ENCODE results near the gene SRSF7. TPM values are rescaled to one million over a fixed set of nuclear protein-coding genes. Genes with fewer than 3 reads are reported as not detected.
A peak's percentile ranks its signal among the peaks of the same experiment; 100 is the strongest.
"Not testable (repeated sequence)": the region's sequence is repeated elsewhere in the genome, so short reads cannot be mapped to it uniquely, and the experiment has no call there.

The SRSF7 gene
- polyA plus RNA-seq, 1 experiment = 238 TPM

- no peak overlapping the region for H3K27ac ChIP-seq (ENCODE audit: low read depth, low read length)
- TF ChIP-seq, protein P1, sequence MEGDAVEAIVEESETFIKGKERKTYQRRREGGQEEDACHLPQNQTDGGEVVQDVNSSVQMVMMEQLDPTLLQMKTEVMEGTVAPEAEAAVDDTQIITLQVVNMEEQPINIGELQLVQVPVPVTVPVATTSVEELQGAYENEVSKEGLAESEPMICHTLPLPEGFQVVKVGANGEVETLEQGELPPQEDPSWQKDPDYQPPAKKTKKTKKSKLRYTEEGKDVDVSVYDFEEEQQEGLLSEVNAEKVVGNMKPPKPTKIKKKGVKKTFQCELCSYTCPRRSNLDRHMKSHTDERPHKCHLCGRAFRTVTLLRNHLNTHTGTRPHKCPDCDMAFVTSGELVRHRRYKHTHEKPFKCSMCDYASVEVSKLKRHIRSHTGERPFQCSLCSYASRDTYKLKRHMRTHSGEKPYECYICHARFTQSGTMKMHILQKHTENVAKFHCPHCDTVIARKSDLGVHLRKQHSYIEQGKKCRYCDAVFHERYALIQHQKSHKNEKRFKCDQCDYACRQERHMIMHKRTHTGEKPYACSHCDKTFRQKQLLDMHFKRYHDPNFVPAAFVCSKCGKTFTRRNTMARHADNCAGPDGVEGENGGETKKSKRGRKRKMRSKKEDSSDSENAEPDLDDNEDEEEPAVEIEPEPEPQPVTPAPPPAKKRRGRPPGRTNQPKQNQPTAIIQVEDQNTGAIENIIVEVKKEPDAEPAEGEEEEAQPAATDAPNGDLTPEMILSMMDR (IDR thresholded peaks at IDR 0.05; ENCODE audit: low read depth, low read length) = no peak
- no peaks in the 10 kb centered on the region for H3K27me3 ChIP-seq (ENCODE audit: control insufficient read depth, insufficient read depth, low read length)
- H3K4me3 ChIP-seq (ENCODE audit: low read depth, low read length) = no peak overlapping the region
- CTCF ChIA-PET = interaction anchor here (0.6 to 1.3 kb wide), 3 partner anchors 117 to 365 kb away, joined by 3 to 5 read pairs (median 3); no protein-coding TSS in a partner anchor
- no peak for DNase-seq (ENCODE audit: low read depth, low spot score)
- POLR2A ChIA-PET = interaction anchor here (3.5 kb wide), 1 partner anchor 32 kb away, joined by 16 read pairs; the partner anchor contains the start of gene SRSF7
- H3K9me3 ChIP-seq (ENCODE audit: control insufficient read depth, insufficient read depth, low read length) = no peaks in the 10 kb centered on the region
Measured at GRCh38 chr2:38718601-38719000, 32.6 kb downstream of the SRSF7 start.

DNA sequence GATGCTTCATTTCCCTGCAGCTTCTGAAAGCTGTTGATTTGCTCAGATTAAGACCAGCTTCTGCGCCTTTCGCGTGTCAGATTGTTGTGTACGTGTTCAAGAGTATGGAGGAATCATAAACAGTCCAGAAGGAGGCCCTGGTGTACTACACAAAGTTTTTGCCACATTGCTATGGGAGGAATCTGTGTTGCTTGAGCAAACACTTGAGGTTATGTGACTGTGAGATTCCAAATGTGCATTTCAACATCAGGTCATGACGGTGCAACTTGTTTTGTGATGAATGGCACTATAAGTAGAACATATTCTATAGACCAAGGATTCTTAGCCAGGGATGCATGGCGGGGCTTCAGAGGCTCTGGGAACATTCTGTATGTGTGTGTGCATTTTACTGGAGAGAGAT, 35.0 kb downstream of the SRSF7 start:
- Histone ChIP-seq H3K9me3 (ENCODE audit: control insufficient read depth, insufficient read depth, low read length) (no peaks in the 10 kb centered on the region), H3K4me3 (ENCODE audit: low read depth, low read length) (no peak overlapping the region), H3K27ac (ENCODE audit: low read depth, low read length) (peak overlapping the region; percentile 57), H3K27me3 (ENCODE audit: control insufficient read depth, insufficient read depth, low read length) (no peaks in the 10 kb centered on the region)
- ChIA-PET POLR2A (interaction anchor here (1.0 to 1.2 kb wide), 2 partner anchors 35 to 49 kb away, joined by 5 to 7 read pairs; partner anchors contain the start of gene SRSF7), CTCF (interaction anchor here (0.9 kb wide), 1 partner anchor 135 kb away, joined by 6 read pairs; no protein-coding TSS in a partner anchor)
- TF ChIP-seq, protein P1 (IDR thresholded peaks at IDR 0.05; ENCODE audit: low read depth, low read length) = no peak
- DNase-seq (ENCODE audit: low read depth, low spot score) = peak; percentile 63

GRCh38 chr2:38714941-38715340, 36.2 kb downstream of the SRSF7 start:
- H3K27me3 ChIP-seq (ENCODE audit: control insufficient read depth, insufficient read depth, low read length); H3K9me3 ChIP-seq (ENCODE audit: control insufficient read depth, insufficient read depth, low read length); CTCF ChIA-PET; H3K27ac ChIP-seq (ENCODE audit: low read depth, low read length); DNase-seq (ENCODE audit: low read depth, low spot score); POLR2A ChIA-PET; H3K4me3 ChIP-seq (ENCODE audit: low read depth, low read length): not testable (repeated sequence)

DNA sequence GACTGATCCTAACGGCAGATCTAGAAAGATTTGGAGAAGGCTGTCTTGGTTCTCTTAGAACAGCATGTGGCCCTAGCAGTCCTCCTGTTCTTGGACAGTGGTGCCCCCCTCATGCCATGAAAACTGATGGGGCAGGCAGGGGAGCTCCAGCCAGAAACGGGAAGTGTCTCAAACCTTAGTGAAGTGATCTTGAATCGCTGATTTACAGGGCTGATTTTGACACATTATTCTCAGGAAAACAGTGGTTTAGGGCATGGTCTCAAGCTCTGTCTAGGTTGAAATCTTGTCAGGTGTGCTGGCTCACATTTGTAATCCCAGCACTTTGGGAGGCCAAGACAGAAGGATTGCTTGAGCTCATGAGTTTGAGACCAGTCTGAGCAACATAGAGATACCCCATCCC, 37.8 kb downstream of the SRSF7 start:
- CTCF ChIA-PET = interaction anchor here (0.5 kb wide), 1 partner anchor 27 kb away, joined by 4 read pairs; no protein-coding TSS in a partner anchor
- no peaks in the 10 kb centered on the region for H3K9me3 ChIP-seq (ENCODE audit: control insufficient read depth, insufficient read depth, low read length)
- TF ChIP-seq, protein P1 (IDR thresholded peaks at IDR 0.05; ENCODE audit: low read depth, low read length) = no peak
- no peaks in the 10 kb centered on the region for H3K27me3 ChIP-seq (ENCODE audit: control insufficient read depth, insufficient read depth, low read length)
- no peak for DNase-seq (ENCODE audit: low read depth, low spot score)
- H3K27ac ChIP-seq (ENCODE audit: low read depth, low read length) = no peak overlapping the region
- H3K4me3 ChIP-seq (ENCODE audit: low read depth, low read length) = no peak overlapping the region
- POLR2A ChIA-PET = no interaction called here

DNA sequence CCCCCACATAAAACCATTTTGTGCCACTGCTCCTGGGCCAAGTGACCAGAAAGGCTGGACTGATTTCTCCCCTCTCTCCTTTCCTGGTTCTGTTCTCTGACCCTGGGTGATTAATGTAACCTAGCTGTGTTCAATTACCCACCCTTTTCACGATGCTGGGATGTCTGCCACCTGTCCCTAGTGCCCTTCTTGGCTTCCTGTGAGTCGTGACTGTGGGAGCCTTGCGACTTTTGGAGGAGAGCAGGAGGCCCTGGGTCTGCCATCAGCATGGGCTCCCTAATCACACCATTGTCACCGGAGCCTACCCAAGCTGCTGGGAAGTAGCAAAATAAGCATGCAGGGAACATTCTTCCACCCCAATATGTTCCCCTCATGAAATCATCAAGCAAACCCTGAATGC, 38.3 kb downstream of the SRSF7 start:
- H3K9me3 ChIP-seq (ENCODE audit: control insufficient read depth, insufficient read depth, low read length) = no peaks in the 10 kb centered on the region
- H3K27ac ChIP-seq (ENCODE audit: low read depth, low read length) = no peak overlapping the region
- ChIA-PET POLR2A (no interaction called here), CTCF (no interaction called here)
- H3K4me3 ChIP-seq (ENCODE audit: low read depth, low read length) = no peak overlapping the region
- H3K27me3 ChIP-seq (ENCODE audit: control insufficient read depth, insufficient read depth, low read length) = no peaks in the 10 kb centered on the region
- TF ChIP-seq, protein P1 (IDR thresholded peaks at IDR 0.05; ENCODE audit: low read depth, low read length) = no peak
- no peak for DNase-seq (ENCODE audit: low read depth, low spot score)
